ENCODE data around the gene ADAMTS1.

GRCh38 chr21:26892151-26892550 is 46.9 kb upstream of the ADAMTS1 start:
- TF ChIP-seq CTCF (IDR thresholded peaks at IDR 0.05) (no peak), EP300 (IDR thresholded peaks at IDR 0.05) (no peak), POLR2A (IDR thresholded peaks at IDR 0.05) (no peak)
